PC-9 (cell line): ENCODE measurements around the gene ZFAND4.

Source experiments
- EZH2 ChIP-seq: fragments of 200-600 bp; sonication (generic); IDR thresholded peaks from 2 replicates; pipeline ENCODE4 v1.8.0; 2017; ENCODE audit warnings: antibody characterized with exemption, low read depth
- TF ChIP-seq, protein P1 (sequence below): fragments of 200-600 bp; sonication (generic); conservative IDR thresholded peaks from 2 replicates; pipeline ENCODE4 v1.6.1; 2017; ENCODE audit warnings: mixed run types, antibody characterized with exemption, mild to moderate bottlenecking, moderate library complexity

DNA sequence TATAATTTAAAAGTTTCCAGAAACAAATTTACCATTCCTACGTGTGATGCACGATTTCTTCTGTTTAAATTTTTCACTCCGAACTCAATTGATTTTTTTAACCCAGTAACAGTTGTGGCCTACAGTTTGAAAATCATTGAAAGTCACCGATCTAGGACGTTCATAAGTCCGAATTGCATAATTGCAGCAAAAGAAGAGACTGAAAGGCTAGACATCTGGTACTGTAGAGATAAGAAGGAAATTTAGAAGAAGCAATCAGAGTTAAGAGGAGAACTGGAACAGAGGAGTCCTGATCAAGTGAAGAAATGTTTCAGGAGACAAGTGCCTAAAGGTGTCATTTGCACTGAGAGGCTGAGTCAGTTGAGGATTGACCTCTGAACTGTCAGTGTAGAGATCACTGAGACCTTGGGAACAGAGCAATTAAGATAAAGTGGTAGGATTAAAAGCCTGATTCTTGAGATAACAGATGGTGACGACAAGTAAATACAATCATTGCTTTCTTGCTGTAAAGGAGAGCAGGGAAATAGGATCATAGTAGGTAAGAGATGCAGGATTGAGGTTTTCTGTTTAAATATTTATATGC, 73.5 kb downstream of the ZFAND4 start:
- no peak for TF ChIP-seq EZH2
- TF ChIP-seq, protein P1, sequence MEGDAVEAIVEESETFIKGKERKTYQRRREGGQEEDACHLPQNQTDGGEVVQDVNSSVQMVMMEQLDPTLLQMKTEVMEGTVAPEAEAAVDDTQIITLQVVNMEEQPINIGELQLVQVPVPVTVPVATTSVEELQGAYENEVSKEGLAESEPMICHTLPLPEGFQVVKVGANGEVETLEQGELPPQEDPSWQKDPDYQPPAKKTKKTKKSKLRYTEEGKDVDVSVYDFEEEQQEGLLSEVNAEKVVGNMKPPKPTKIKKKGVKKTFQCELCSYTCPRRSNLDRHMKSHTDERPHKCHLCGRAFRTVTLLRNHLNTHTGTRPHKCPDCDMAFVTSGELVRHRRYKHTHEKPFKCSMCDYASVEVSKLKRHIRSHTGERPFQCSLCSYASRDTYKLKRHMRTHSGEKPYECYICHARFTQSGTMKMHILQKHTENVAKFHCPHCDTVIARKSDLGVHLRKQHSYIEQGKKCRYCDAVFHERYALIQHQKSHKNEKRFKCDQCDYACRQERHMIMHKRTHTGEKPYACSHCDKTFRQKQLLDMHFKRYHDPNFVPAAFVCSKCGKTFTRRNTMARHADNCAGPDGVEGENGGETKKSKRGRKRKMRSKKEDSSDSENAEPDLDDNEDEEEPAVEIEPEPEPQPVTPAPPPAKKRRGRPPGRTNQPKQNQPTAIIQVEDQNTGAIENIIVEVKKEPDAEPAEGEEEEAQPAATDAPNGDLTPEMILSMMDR, result no peak
